Measurements from ENCODE around the gene CD247. TPM values are rescaled to one million over a fixed set of nuclear protein-coding genes. Genes with fewer than 3 reads are reported as not detected.

CD247 gene
- total RNA-seq, 1 donor from 2014 or later = under 0.01 TPM

DNA sequence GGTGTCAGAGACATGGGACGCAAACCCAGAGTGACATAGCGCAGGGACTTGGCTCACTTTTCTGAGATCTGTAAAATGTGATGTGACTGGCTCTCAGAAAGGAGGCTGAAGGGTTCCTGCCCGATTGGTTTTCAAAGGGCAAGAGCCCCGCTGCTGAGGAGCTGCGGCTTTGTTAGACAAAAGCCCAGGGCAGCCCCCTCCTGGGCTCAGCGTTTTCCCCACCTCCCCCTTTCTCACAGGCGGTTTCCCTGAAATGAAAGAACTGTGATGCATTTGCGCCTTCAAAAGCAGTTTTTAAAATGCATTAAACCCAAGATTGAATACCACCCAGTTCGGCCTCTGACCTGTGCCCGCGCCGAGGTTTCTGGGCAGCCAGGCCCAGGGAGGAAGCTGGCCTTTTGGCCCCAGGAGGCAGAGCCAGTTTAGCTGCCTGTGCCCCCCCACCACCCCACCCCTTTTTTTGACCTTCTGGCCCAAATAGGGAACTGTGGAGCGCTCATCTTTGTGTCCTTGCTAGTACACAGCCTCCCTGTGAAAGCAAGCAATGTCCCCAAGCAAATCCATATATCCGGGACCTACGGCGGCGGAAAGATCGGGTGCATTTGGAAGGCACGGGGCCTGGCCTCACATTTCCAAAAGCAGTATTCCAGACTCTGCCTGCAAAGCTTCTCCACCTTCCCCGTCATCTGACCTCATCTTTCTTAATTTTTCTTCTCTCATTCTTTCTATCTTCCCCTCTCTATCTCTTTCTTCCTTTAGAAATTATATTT lies 28.6 kb downstream of the CD247 start:
- DNase-seq (ENCODE audit: low read depth in 2 of 2) = no peak

DNA sequence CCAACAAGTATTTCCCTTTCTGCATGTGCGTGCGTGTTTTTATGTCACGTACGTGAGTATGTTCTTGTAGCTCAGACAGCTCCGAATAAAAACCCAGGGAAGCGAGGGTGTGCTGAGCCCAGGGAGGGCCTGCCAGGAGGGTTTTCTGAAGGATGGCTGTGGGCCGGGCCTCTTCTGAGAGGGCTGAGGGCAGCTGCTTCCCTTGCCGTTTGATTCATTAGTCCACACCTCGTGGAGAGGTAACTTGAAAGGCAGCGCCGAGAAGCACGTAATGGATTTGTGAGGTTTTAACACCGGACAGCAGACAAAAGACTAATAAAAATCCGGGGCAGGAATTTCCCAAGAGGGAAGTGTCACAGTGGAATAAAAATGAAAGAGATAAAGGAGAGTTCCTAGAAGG lies 29.5 kb downstream of the CD247 start:
- DNase-seq (ENCODE audit: low read depth in 2 of 2) = no peak

DNA sequence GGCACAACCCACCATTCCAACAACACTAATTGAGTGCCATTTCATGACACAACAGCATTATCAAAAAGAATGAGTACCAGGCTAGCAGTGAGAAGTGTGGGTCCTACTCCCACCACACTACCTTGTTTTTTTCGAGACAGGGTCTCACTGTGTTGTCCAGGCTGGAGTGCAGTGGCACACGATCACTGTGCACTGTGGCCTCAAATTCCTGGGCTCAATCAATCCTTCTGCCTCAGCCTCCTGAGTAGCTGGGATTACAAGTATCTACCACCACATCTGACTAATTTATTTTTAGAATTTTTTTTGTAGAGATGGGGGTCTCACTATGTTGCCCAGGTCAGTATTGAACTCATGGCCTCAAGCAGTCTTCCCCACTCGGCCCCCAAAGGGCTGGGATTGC lies 30.7 kb downstream of the CD247 start:
- no peak for DNase-seq (ENCODE audit: low read depth in 2 of 2)

DNA sequence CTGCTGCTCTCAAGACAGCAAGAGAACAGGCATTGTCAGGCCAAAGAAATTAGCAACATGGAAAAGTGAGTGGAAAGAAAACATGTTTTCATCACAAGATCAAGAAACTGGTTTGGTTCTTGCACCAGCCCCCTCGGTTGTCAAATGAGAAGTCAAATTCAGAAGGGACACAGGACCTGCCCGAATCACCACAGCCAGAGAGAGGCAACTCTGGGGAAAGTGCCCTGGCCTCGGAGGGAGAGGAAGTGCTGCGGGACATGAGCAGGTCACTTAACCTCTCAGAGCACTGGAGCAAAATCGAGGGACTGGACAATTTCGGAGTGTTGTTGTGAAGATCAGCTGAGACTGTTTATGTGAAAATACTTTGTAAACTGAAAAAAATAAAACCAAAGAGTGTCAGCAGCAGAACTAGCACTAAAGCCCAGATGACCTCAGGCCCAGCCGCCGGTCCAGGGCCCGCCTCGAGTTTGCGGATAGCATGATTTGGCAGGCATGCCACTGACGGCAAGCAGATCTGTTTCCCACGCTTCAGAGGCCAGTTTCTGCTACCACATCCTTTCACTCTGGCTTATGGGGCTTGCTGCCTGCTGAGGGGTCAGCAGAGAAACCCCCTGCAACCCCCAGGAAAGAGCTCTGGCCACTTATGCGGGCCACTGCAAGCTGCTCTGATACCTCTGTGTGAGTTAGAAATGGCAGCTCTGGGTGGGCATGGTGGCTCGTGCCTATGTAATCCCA lies 32.1 kb downstream of the CD247 start:
- DNase-seq (ENCODE audit: low read depth in 2 of 2) = no peak

DNA sequence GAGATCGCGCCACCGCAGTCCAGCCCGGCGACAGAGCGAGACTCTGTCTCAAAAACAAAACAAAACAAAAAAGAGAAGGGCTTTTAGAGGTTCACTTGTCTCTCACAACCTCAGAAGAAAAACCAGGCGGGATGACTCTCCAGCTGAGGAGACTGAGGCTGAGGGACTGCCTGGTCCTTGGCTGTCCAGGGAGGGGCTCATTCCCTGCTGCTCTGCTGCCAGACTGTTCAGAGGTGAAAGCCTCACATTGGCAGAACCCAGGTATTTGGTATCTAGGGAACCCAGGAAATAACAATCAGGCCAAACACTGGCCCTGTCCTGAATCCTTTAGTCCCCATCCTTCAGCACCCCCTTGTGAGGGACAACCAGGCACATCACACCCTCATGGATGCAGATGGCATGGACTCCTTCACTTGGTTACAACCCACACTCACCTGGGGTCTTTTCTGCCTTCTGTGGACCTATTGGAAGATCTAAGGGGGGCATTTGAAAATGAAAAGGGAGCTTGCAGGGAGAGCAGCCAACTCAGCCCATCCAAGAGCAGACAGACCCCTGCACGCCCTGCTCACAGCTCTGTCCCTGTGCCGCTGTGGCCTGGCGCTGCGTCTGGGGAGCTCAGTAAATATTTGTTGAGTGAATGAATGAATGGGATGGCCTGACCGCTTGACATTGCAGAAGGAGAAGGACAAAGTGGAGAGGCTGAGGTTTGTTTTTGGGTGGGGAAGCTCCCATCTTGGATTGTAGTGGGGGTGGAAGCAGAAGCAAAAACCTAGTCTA lies 33.4 kb downstream of the CD247 start:
- no peak for DNase-seq (ENCODE audit: low read depth in 2 of 2)

DNA sequence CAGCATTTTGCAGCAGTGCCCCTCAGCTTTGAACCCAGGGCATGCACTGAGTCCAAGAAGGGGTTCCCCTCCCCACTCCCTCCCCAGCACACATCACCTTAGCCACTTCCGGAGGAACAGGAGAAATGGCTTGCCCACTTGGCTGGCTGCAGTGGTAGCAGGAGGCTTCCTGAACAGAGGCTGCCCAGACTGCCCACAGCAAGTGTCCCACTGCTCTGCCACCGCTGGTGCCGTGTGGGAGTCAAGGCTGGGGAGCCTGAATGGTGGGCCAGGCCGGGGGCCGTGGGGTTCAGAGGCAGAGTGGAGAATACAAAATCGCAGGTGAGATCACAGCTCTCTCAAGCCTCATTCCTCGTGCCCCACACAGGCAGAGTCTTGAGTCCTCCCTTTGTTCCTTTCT lies 34.5 kb downstream of the CD247 start:
- no peak for DNase-seq (ENCODE audit: low read depth in 2 of 2)

DNA sequence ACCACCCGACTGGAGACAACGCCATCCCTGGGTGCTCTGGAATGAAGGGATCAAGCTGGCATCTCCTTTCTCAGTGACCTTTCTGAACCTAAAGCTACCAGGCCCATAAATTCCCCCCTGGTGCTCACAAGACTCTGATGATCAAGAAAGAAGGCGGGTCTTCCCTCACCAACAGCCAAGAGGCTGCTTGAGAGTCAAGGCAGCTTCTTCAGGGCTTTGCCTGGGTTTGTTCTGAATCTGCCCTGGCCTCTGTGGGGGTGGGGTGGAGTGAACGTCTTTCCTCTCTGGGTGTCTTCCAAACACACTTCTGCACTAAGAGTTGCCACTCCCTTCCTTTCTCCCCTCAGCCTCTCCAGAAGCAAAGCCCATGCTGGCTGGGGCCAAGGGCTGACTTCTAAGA lies 36.1 kb downstream of the CD247 start:
- no peak for DNase-seq (ENCODE audit: low read depth in 2 of 2)

DNA sequence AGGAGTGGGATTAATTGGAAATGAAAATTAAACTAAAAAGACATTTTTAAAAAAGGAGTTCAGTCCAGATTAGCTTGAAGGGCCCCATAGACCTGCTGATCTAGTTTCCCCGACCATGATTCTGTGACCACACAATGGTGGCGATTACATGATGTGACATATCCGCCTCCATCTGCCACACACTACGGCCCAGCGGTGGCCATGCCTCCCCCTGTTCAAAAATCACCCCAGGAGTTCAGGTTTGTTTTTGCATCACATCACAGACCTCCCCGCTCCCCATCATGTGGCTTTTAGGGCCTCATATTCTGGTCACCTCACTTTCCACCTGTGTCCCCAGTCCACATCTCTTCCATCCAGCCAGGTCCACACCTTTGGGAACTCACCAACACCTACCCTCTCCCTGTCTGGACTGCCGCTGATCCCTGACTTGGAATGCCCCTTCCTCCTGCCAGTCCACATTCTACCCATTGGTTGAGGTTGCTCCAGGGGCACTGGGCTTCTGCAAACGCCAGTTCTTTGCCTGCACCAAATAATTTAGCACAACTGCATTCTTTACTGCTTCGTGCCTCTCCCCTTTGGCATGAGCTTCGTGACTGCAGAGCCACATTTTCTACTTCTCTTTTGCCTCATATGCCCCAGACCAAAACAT lies 38.9 kb downstream of the CD247 start:
- no peak for DNase-seq (ENCODE audit: low read depth in 2 of 2)

DNA sequence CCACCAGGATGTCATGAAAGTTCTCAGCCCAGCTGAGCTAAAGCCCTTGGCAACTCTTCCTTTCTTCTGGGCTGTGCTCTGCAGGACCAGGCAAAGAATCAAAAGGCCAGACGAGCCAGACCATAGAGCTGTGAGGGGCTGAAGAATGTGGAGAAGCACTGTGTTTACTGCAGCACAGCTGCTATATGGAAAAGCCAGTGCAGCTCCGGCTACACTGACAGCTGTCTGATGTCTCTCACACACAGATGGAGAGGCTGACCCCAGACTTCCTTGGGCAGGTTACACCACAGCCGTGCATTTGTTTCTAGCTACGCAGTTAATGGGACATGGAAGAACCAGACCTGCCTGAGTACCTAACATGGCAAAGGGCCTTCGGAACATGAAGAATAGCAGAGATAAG lies 40.3 kb downstream of the CD247 start:
- no peak for DNase-seq (ENCODE audit: low read depth in 2 of 2)

DNA sequence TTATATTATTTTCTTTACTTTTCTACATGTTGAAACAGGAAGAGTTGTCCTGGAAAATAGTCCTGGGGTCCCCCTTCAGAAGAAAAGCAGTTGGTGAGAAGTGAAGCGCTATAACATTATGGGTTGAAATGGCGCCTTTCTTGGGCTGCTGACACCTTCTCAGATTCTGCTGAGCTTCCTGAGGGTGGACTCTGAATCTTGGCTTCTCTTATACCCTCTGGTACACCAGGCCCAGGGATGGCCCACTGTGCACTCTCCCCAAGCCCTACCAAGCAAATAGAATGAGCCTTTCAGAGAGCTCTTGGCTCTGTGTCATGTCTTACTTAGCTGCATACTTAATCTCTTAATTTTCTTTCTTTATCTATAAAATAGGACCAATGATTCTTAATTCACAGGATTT lies 42.3 kb downstream of the CD247 start:
- DNase-seq (ENCODE audit: low read depth in 2 of 2) = no peak

DNA sequence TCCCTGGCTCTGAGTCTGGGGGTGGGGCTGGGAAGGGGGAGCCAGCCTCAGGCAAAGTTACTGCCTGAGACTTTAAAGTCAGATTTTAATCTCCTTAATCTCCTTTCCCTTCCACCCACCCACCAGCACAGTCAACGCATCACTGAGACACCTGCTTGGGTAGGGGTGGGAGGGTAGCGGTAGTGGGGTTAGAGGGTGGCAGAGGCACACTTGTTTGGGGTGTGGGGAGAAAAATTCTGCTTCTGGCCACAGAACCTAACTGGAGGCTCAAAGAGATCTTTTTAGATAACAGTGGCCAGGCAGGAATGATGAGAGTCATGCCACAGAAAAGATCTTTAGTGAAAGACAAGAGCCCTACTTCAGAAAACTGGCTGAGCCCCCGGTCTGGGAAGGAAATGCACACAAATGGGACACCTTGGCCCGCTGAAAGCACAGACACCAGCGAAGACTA lies 44.1 kb downstream of the CD247 start:
- DNase-seq (ENCODE audit: low read depth in 2 of 2) = no peak

DNA sequence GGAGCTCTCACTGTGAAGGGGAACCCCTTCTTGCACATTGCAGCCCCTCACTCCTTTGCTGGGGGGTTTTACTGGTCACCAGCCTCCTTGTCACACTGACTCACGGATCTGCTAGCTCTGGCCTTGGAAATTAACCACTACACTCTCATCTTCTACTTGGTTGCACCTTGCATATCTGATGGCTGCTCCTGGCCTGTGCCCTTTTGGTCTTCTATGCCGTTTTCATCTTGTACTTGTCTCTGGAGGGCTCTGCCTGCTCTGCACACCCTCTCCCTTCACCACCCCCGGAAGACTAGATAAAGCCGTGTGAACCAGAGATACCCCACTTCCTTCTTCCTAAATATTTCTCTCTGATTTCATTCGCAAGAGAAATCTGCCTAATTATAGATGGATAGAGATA lies 44.6 kb downstream of the CD247 start:
- no peak for DNase-seq (ENCODE audit: low read depth in 2 of 2)

DNA sequence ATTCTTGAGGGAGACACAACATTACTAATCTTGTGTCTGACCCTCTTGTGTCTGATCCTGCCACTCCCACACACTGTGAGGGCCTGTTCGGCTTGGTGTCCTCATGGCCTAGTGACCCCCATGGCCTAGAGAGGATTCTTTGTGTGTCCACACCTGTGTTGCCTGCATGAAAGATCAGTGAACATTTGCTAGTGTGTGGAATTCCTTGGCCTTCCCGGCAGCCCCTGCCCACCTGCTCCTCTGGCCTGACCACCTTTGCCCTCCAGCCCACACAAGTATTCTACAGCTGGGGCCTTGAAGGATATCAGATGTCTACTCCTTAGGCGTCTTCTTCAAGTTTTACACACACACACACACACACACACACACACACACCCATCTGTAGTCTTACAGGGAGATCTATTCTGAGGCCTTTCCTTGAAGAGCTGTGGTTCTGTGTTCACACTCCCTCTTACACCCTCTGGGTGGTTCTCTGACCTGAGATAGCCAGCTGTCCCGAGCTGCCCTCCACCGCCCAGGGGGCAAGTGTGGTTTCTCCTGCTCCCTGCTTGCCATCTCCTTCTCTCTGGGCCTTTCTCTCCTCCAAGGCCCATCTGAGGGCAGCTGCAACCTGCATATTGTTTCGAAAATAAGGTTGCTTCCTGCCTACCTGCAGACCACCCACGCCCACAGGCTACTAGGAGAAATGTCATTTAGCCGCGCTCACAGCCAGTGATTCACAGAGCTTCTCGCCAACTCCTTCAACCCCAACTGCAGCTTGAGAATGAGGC lies 45.4 kb downstream of the CD247 start:
- DNase-seq (ENCODE audit: low read depth in 2 of 2) = no peak

DNA sequence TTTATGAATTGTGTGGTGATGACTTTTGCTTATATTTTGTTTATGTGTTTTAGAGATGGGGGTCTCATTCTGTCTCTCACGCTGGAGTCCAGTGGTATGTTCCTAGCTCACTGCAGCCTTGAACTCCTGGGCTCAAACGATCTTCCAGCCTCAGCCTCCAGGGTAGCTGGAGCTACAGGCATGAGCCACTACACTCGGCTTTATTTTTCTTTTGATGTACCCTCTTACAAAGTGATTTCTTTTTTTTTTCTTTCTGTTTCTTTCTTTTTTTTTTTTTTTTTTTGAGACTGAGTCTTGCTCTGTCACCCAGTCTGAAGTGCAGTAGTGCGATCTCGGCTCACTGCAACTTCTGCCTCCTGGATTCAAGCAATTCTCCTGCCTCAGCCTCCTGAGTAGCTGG lies 46.8 kb downstream of the CD247 start:
- DNase-seq (ENCODE audit: low read depth in 2 of 2) = no peak

DNA sequence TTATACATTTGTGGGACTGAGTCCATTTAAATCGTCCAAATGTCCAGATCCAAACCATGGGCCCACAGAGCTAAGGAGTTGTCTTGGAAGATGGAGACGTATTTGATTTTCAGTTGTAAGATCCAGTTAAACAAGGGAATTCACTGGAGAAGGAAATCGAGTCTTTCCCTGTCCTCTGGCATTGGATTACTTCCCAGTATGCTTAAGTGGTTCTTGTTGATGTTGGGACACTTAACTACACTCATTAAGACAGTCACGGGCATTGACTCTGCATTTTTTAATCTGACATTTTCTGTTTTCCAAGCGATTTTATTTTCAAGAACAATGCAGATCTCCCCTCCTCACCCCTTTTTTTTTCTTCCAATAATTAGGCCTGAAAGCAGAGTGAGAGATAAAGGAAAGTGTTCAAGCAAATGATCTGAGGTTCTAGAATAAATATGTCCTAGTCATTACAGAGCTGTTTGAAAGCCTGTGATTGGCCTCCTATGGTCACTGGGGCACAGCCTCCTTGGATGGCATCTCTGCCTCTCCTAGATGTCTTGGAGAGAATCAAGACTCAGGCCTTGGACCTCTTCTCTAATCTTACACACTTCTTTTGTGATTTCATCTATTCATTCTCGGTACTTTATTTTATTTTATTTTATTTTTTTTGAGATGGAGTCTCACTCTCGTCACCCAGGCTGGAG lies 48.9 kb downstream of the CD247 start:
- DNase-seq (ENCODE audit: low read depth in 2 of 2) = no peak

DNA sequence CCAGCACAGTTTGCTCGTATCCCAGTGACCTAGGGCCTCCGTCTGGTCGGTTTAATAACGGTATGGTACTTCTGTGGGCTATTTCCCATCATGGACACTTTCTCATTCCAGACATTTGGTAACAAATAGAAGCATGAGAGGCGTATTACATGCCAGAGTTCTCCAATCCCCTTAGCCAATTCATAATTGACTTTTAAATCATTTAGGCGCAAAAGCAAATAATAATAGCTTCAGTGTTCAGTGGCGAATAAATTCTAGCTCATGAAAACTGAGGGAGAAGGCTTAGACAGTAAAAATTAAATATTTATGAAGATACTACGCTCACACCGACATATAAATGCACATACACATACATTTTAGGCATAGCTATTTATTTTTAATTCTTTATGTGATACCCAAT lies 50.6 kb downstream of the CD247 start:
- no peak for DNase-seq (ENCODE audit: low read depth in 2 of 2)

DNA sequence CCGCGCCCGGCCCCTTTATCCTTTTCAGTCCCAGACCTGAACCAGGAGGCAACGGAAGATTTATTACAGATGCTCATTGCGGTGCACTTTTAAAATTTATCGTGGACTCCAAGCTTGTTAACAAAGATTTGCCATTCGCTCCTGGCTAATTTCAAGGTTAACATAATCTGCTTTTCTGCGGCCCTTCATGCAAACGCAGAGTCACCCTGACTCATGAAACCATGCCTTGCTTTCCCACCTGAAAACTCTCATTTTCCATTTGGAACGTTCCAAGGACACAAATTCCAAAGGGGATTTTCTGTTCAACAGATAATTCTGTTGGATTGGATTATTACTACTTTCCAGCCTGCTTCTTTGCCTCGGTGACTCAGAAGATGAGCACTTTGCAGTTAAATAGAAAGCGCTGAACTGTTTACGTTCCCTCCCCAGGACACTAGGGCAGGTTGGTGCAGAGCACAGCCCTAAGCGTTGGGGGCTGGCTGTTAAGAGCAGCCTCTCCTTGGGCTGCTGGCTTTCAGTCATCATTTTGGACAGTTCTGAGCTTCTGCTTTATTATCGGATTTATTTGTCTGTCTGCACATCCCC lies 51.1 kb downstream of the CD247 start:
- no peak for DNase-seq (ENCODE audit: low read depth in 2 of 2)

DNA sequence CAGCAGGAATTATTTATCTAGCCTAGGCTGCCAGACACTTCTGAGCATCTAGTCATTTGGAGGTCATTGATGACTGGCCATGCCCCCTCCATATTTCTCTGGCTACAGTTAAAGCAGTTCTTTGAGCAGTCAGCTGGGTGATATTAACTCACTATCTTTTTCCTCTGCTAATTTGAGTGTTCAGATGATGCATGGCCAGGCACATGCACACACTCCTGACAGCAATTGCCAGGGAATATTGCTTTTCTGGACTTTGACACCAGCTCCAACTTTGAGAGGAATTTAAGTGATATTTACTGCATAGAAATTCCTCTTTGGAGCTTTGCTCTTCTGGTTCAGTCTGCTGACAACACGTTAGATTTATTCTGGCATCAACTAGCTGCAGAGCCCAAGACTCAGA lies 52.6 kb downstream of the CD247 start:
- no peak for DNase-seq (ENCODE audit: low read depth in 2 of 2)

DNA sequence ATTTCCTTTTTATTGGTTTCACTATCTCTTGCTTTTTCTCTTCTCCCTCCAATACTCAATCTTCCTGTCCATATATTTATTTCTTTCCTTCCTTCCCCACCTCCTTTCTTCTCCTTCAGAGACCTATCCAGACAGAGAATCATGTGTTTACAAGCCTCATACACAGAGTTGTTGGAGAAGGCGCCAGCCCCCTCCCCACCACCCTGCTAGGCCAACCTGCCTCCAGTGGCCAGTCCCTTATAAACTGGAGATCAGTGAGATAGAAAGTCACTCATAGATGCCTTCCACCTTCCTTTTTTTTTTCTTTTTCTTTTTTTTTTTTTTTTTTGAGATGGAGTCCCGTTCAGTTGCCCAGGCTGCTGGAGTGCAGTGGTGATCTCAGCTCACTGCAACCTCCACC lies 53.3 kb downstream of the CD247 start:
- no peak for DNase-seq (ENCODE audit: low read depth in 2 of 2)
